GM18867 (cell line): Measurements from ENCODE around the gene SLC25A11.
A peak's percentile ranks its signal among the peaks of the same experiment; 100 is the strongest.
"Not testable (repeated sequence)": the region's sequence is repeated elsewhere in the genome, so short reads cannot be mapped to it uniquely, and the experiment has no call there.

Experiments used
- ATAC-seq: cut with Tn5 transposase; IDR thresholded peaks from one replicate; pipeline ENCODE4 v1.9.1; 2021; ENCODE audit warnings: mild to moderate bottlenecking, moderate library complexity; ENCODE audit not compliant: unreplicated experiment

SLC25A11 gene

GRCh38 chr17:4921320-4921719, 18.5 kb downstream of the SLC25A11 start:
- ATAC-seq: no peak

GRCh38 chr17:4920351-4921048, 19.3 kb downstream of the SLC25A11 start:
- ATAC-seq: no peak

- no peak for ATAC-seq
Measured at GRCh38 chr17:4919511-4920047, 20.3 kb downstream of the SLC25A11 start.

GRCh38 chr17:4914551-4914950, 25.3 kb downstream of the SLC25A11 start:
- not testable (repeated sequence) for ATAC-seq

- no peak for ATAC-seq
Measured at GRCh38 chr17:4913994-4914393, 25.9 kb downstream of the SLC25A11 start.

- peak; percentile 52 for ATAC-seq
Measured at GRCh38 chr17:4908711-4909496, 30.9 kb downstream of the SLC25A11 start.

- ATAC-seq: no peak
Measured at GRCh38 chr17:4908301-4908700, 31.5 kb downstream of the SLC25A11 start.

GRCh38 chr17:4906642-4907041, 33.2 kb downstream of the SLC25A11 start:
- ATAC-seq: not testable (repeated sequence)

- ATAC-seq: peak; percentile 39
Measured at GRCh38 chr17:4903051-4903818, 36.6 kb downstream of the SLC25A11 start, which contains the start of gene CHRNE. TSS of gene CHRNE (minus strand) at chr17:4903098. CDS start at chr17:4903063, 35 bp downstream.

GRCh38 chr17:4902540-4902939, 37.3 kb downstream of the SLC25A11 start:
- no peak for ATAC-seq

- ATAC-seq: no peak
Measured at GRCh38 chr17:4901648-4902344, 38.0 kb downstream of the SLC25A11 start.

GRCh38 chr17:4901108-4901647, 38.7 kb downstream of the SLC25A11 start:
- ATAC-seq: no peak

- no peak for ATAC-seq
Measured at GRCh38 chr17:4900231-4901107, 39.4 kb downstream of the SLC25A11 start.

- no peak for ATAC-seq
Measured at GRCh38 chr17:4899341-4900230, 40.3 kb downstream of the SLC25A11 start, which contains the start of gene C17orf107. TSS of gene C17orf107 (plus strand) at chr17:4899536. CDS start at chr17:4899763, 227 bp downstream.

GRCh38 chr17:4898927-4899326, 40.9 kb downstream of the SLC25A11 start:
- ATAC-seq: no peak

GRCh38 chr17:4898351-4898750, 41.5 kb downstream of the SLC25A11 start:
- no peak for ATAC-seq

- no peak for ATAC-seq
Measured at GRCh38 chr17:4897785-4898184, 42.1 kb downstream of the SLC25A11 start.

GRCh38 chr17:4897198-4897687, 42.6 kb downstream of the SLC25A11 start:
- ATAC-seq: no peak
